Astrocyte (in vitro differentiated cells and primary cell): ENCODE results near the gene GALNT17.

Source experiments
- CTCF ChIP-seq: IDR thresholded peaks from 2 replicates; pipeline ENCODE4 v1.5.1; 2011; ENCODE audit warnings: low read depth, mild to moderate bottlenecking, inconsistent platforms, low read length, moderate library complexity; ENCODE audit not compliant: insufficient read depth
- EZH2 ChIP-seq: IDR thresholded peaks from 2 replicates; pipeline ENCODE4 v1.6.1; 2012; ENCODE audit warnings: mild to moderate bottlenecking, low read length, inconsistent platforms; ENCODE audit not compliant: insufficient read depth

DNA sequence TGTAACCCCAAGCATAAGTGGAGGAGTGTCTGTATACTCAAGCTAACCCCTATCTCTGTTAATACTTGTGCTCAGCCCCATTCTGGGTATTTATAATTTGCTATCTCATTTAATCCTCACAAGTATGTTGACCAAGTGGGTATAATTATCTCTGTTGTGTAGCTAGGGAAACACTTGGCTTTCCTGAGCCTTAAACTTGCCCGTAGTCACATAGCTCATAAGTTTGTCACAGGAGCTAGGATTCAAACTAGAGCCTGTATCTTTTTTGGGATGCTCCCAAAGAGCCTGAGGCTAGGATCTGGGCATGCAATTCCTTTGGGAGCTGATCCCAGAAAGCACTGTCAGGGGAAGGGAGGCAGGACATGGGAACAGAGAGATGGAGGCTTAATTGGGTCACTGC is 377.4 kb downstream of the GALNT17 start:
- TF ChIP-seq EZH2, result no peak
- TF ChIP-seq CTCF, result no peak
